Naive thymus-derived CD4-positive, alpha-beta T cell (primary cell): ENCODE data around the gene FGFR2. TPM values are rescaled to one million over a fixed set of nuclear protein-coding genes. Genes with fewer than 3 reads are reported as not detected.

Source experiments
- ATAC-seq: fragments of 150-1000 bp; cut with Tn5 transposase; 2 replicates; pipeline ENCODE4 v1.10.0; 2021; ENCODE audit warnings: mild to moderate bottlenecking, moderate library complexity
- CTCF ChIA-PET: fragments of 350-600 bp; sonication (Branson Sonifier 250); formaldehyde crosslinking; loops from one replicate; lab custom pipeline; 2021; ENCODE audit warnings: antibody characterized with exemption; lab: Charles Lee
- POLR2A ChIA-PET: fragments of 350-600 bp; sonication (Branson Sonifier 250); formaldehyde crosslinking; loops from one replicate; lab custom pipeline; 2021; ENCODE audit warnings: antibody characterized with exemption, inconsistent platforms; lab: Charles Lee
- DNase-seq, 9 donors: peaks; one replicate each; pipeline versions ENCODE4 v3.0.0 to v3.0.0-alpha.2; 2020 to 2022; ENCODE audit warnings: mixed read lengths in 1 of 9
- H3K27ac ChIP-seq: one replicate; pipeline ENCODE4 v1.7.0; 2013; ENCODE audit warnings: mild to moderate bottlenecking, low read depth, low read length, moderate library complexity
- H3K27me3 ChIP-seq, 2 donors: one replicate each; pipeline ENCODE4 v1.7.0; 2013; ENCODE audit warnings: low read length in 2 of 2, mild to moderate bottlenecking in 2 of 2, moderate library complexity in 2 of 2; ENCODE audit not compliant: control insufficient read depth in 2 of 2, insufficient read depth in 2 of 2
- H3K36me3 ChIP-seq, 3 experiments: 1 replicate in 2 of 3; 2 replicates in 1 of 3; pipeline ENCODE4 v1.7.0; 2013; ENCODE audit warnings: low read length in 3 of 3, mild to moderate bottlenecking in 3 of 3, moderate library complexity in 1 of 3; ENCODE audit not compliant: insufficient read depth in 3 of 3, control insufficient read depth in 2 of 3
- H3K4me1 ChIP-seq, 2 donors: one replicate each; pipeline ENCODE4 v1.7.0; 2013; ENCODE audit warnings: low read length in 2 of 2, mild to moderate bottlenecking in 2 of 2, moderate library complexity in 1 of 2; ENCODE audit not compliant: control insufficient read depth in 2 of 2, insufficient read depth in 2 of 2
- H3K4me3 ChIP-seq: 2 replicates; pipeline ENCODE4 v1.7.0; 2013; ENCODE audit warnings: mild to moderate bottlenecking, low read length
- H3K9me3 ChIP-seq, 3 experiments: 1 replicate in 2 of 3; 2 replicates in 1 of 3; pipeline ENCODE4 v1.7.0; 2013; ENCODE audit warnings: low read length in 3 of 3; ENCODE audit not compliant: control insufficient read depth in 2 of 3
- H3K27ac Mint-ChIP-seq, 9 donors: one replicate each; pipeline ENCODE4 v1.8.0; 2020 to 2022; ENCODE audit warnings: mixed read lengths in 9 of 9, mild to moderate bottlenecking in 8 of 9, moderate library complexity in 5 of 9, inconsistent platforms in 2 of 9
- H3K27me3 Mint-ChIP-seq, 5 donors: one replicate each; pipeline ENCODE4 v1.8.0; 2021 to 2022; ENCODE audit warnings: mixed read lengths in 5 of 5, mild to moderate bottlenecking in 1 of 5
- H3K36me3 Mint-ChIP-seq, 5 donors: one replicate each; pipeline ENCODE4 v1.8.0; 2020 to 2022; ENCODE audit warnings: mixed read lengths in 5 of 5, mild to moderate bottlenecking in 3 of 5, inconsistent platforms in 1 of 5
- H3K4me1 Mint-ChIP-seq, 7 donors: one replicate each; pipeline ENCODE4 v1.8.0; 2020 to 2022; ENCODE audit warnings: mixed read lengths in 7 of 7, mild to moderate bottlenecking in 3 of 7, inconsistent platforms in 1 of 7
- H3K4me3 Mint-ChIP-seq, 10 donors: one replicate each; pipeline ENCODE4 v1.8.0; 2020 to 2022; ENCODE audit warnings: mild to moderate bottlenecking in 10 of 10, mixed read lengths in 10 of 10, moderate library complexity in 6 of 10, inconsistent platforms in 2 of 10
- H3K9me3 Mint-ChIP-seq, 11 donors: one replicate each; pipeline ENCODE4 v1.8.0; 2020 to 2022; ENCODE audit warnings: mixed read lengths in 11 of 11, mild to moderate bottlenecking in 4 of 11, inconsistent platforms in 1 of 11, moderate library complexity in 1 of 11
- intact Hi-C, 2 donors: fragments of 100-400 bp; cut with micrococcal nuclease; formaldehyde crosslinking; loops; one replicate each; pipeline ENCODE4 v1.15.1; 2023
- polyA plus RNA-seq, 2 donors: library from polyadenylated mRNA; unstranded; fragments of 300-500 nt; fragmentation: Illumina TruSeq; gene quantifications; one replicate each; pipeline ENCODE4 v1.2.3, GENCODE V29; 2021
- total RNA-seq, 6 experiments: library from RNA in 5 of 6; stranded (reverse) in 5 of 6; gene quantifications; 1 replicate in 5 of 6; 2 replicates in 1 of 6; pipeline ENCODE4 v1.2.3 and lab custom pipeline; 2021 to 2026

FGFR2 gene
- total and polyA plus RNA-seq, 7 experiments from 2014 or later = 0.88 to 1.2 TPM; not detected in 5

- CTCF ChIA-PET = no interaction called here
- Histone ChIP-seq H3K4me1 (no peaks in the 10 kb centered on the region), H3K27ac (no peak overlapping the region), H3K9me3 (no peaks in the 10 kb centered on the region), H3K36me3 (no peaks in the 10 kb centered on the region), H3K27me3 (no peaks in the 10 kb centered on the region), H3K4me3 (no peak overlapping the region)
- no peak overlapping the region for H3K4me3 Mint-ChIP-seq
- H3K27ac Mint-ChIP-seq = no peak overlapping the region
- H3K4me1 Mint-ChIP-seq = peaks cover 0 to 1% (median 0%) of the 10 kb centered on the region in 7 donors
- no peaks in the 10 kb centered on the region for H3K36me3 Mint-ChIP-seq
- H3K27me3 Mint-ChIP-seq = peaks cover 0 to 13% (median 4%) of the 10 kb centered on the region in 5 donors
- no peak for ATAC-seq
- no peak for DNase-seq
- H3K9me3 Mint-ChIP-seq = peaks cover 0 to 1% (median 0%) of the 10 kb centered on the region in 11 donors
- intact Hi-C loops = no loop called here
- POLR2A ChIA-PET = interaction anchor here (0.6 kb wide), 1 partner anchor 17 kb away, joined by 3 read pairs; no protein-coding TSS in a partner anchor
Measured at GRCh38 chr10:121574519-121575166, 23.6 kb downstream of the FGFR2 start.

GRCh38 chr10:121573538-121573941 is 24.7 kb downstream of the FGFR2 start:
- no peak for DNase-seq
- peaks cover 0 to 13% (median 4%) of the 10 kb centered on the region in 5 donors for H3K27me3 Mint-ChIP-seq
- Histone ChIP-seq H3K4me3 (no peak overlapping the region), H3K4me1 (no peaks in the 10 kb centered on the region), H3K36me3 (no peaks in the 10 kb centered on the region), H3K27ac (no peak overlapping the region), H3K9me3 (no peaks in the 10 kb centered on the region), H3K27me3 (no peaks in the 10 kb centered on the region)
- H3K9me3 Mint-ChIP-seq = peaks cover 0 to 4% (median 0%) of the 10 kb centered on the region in 11 donors
- no peak overlapping the region for H3K27ac Mint-ChIP-seq
- no peak overlapping the region for H3K4me3 Mint-ChIP-seq
- no peak for ATAC-seq
- CTCF ChIA-PET = no interaction called here
- intact Hi-C loops = no loop called here
- POLR2A ChIA-PET = no interaction called here
- H3K36me3 Mint-ChIP-seq = no peaks in the 10 kb centered on the region
- H3K4me1 Mint-ChIP-seq = peaks cover 0 to 1% (median 0%) of the 10 kb centered on the region in 7 donors

GRCh38 chr10:121572859-121573537 is 25.2 kb downstream of the FGFR2 start:
- intact Hi-C loops = no loop called here
- Mint-ChIP-seq H3K4me1 (peaks cover 0 to 1% (median 0%) of the 10 kb centered on the region in 7 donors), H3K9me3 (peaks cover 0 to 5% (median 0%) of the 10 kb centered on the region in 11 donors), H3K36me3 (no peaks in the 10 kb centered on the region), H3K27me3 (peaks cover 0 to 13% (median 4%) of the 10 kb centered on the region in 5 donors), H3K27ac (no peak overlapping the region), H3K4me3 (no peak overlapping the region)
- DNase-seq (no peak), ATAC-seq (no peak)
- Histone ChIP-seq H3K36me3 (no peaks in the 10 kb centered on the region), H3K9me3 (no peaks in the 10 kb centered on the region), H3K27me3 (no peaks in the 10 kb centered on the region), H3K4me3 (no peak overlapping the region), H3K4me1 (no peaks in the 10 kb centered on the region), H3K27ac (no peak overlapping the region)
- POLR2A ChIA-PET = no interaction called here
- CTCF ChIA-PET = no interaction called here

- ATAC-seq (no peak), DNase-seq (no peak)
- intact Hi-C loops = no loop called here
- Histone ChIP-seq H3K27me3 (no peaks in the 10 kb centered on the region), H3K27ac (no peak overlapping the region), H3K9me3 (no peaks in the 10 kb centered on the region), H3K4me1 (no peaks in the 10 kb centered on the region), H3K36me3 (no peaks in the 10 kb centered on the region), H3K4me3 (no peak overlapping the region)
- no peak overlapping the region for H3K4me3 Mint-ChIP-seq
- H3K9me3 Mint-ChIP-seq = peaks cover 0 to 7% (median 0%) of the 10 kb centered on the region in 11 donors
- POLR2A ChIA-PET = no interaction called here
- no peak overlapping the region for H3K27ac Mint-ChIP-seq
- no peaks in the 10 kb centered on the region for H3K36me3 Mint-ChIP-seq
- peaks cover 0 to 1% (median 0%) of the 10 kb centered on the region in 7 donors for H3K4me1 Mint-ChIP-seq
- CTCF ChIA-PET = no interaction called here
- H3K27me3 Mint-ChIP-seq = peaks cover 0 to 12% (median 3%) of the 10 kb centered on the region in 5 donors
Measured at GRCh38 chr10:121570315-121570714, 27.9 kb downstream of the FGFR2 start.

- CTCF ChIA-PET = no interaction called here
- DNase-seq (no peak), ATAC-seq (no peak)
- Mint-ChIP-seq H3K4me1 (peaks cover 0 to 1% (median 0%) of the 10 kb centered on the region in 7 donors), H3K36me3 (no peaks in the 10 kb centered on the region), H3K27ac (peak overlapping the region in 1 of 9 donors; percentile 30), H3K27me3 (peaks cover 0 to 2% (median 0%) of the 10 kb centered on the region in 5 donors), H3K4me3 (no peak overlapping the region), H3K9me3 (peaks cover 0 to 7% (median 0%) of the 10 kb centered on the region in 11 donors)
- Histone ChIP-seq H3K9me3 (no peaks in the 10 kb centered on the region), H3K4me1 (no peaks in the 10 kb centered on the region), H3K27ac (no peak overlapping the region), H3K4me3 (no peak overlapping the region), H3K27me3 (no peaks in the 10 kb centered on the region), H3K36me3 (no peaks in the 10 kb centered on the region)
- POLR2A ChIA-PET = no interaction called here
- intact Hi-C loops = no loop called here
Measured at GRCh38 chr10:121568275-121568674, 30.0 kb downstream of the FGFR2 start.

- ChIA-PET CTCF (no interaction called here), POLR2A (no interaction called here)
- intact Hi-C loops = no loop called here
- H3K36me3 ChIP-seq = no peaks in the 10 kb centered on the region
- H3K9me3 ChIP-seq = no peaks in the 10 kb centered on the region
- DNase-seq = no peak
- H3K27me3 Mint-ChIP-seq = no peaks in the 10 kb centered on the region
- H3K27ac ChIP-seq = no peak overlapping the region
- no peak for ATAC-seq
- peaks cover 0 to 7% (median 0%) of the 10 kb centered on the region in 11 donors for H3K9me3 Mint-ChIP-seq
- no peaks in the 10 kb centered on the region for H3K36me3 Mint-ChIP-seq
- no peak overlapping the region for H3K4me3 Mint-ChIP-seq
- no peak overlapping the region for H3K27ac Mint-ChIP-seq
- H3K4me1 Mint-ChIP-seq = peaks cover 0 to 1% (median 0%) of the 10 kb centered on the region in 7 donors
- no peaks in the 10 kb centered on the region for H3K27me3 ChIP-seq
- H3K4me3 ChIP-seq = no peak overlapping the region
- H3K4me1 ChIP-seq = no peaks in the 10 kb centered on the region
Measured at GRCh38 chr10:121567569-121567968, 30.7 kb downstream of the FGFR2 start.
